Calu3 (cell line): ENCODE results near the gene CCBE1. TPM values are rescaled to one million over a fixed set of nuclear protein-coding genes. Genes with fewer than 3 reads are reported as not detected.

Source experiments
- BruUV-seq: library from RNA; stranded (reverse); fragments of 400-500 nt; replicated peaks from 2 replicates; lab custom pipeline; 2021; lab: Mats Ljungman, UMichigan
- CTCF ChIA-PET: fragments of 300-600 bp; sonication (Branson Sonifier 250); formaldehyde crosslinking; loops from one replicate; lab custom pipeline; 2022; ENCODE audit warnings: antibody characterized with exemption; lab: Charles Lee
- DNase-seq: peaks from one replicate; pipeline ENCODE4 v3.0.0; 2022
- H3K27ac Mint-ChIP-seq: one replicate; pipeline ENCODE4 v1.8.0; 2022; ENCODE audit warnings: mixed read lengths; ENCODE audit not compliant: unreplicated experiment
- H3K27me3 Mint-ChIP-seq: one replicate; pipeline ENCODE4 v1.8.0; 2022; ENCODE audit warnings: mixed read lengths; ENCODE audit not compliant: unreplicated experiment
- H3K36me3 Mint-ChIP-seq: one replicate; pipeline ENCODE4 v1.8.0; 2022; ENCODE audit warnings: mild to moderate bottlenecking, moderate library complexity, mixed read lengths; ENCODE audit not compliant: insufficient read depth, unreplicated experiment
- H3K4me1 Mint-ChIP-seq: one replicate; pipeline ENCODE4 v1.8.0; 2022; ENCODE audit warnings: mild to moderate bottlenecking, low read depth, mixed read lengths; ENCODE audit not compliant: unreplicated experiment
- H3K4me3 Mint-ChIP-seq: one replicate; pipeline ENCODE4 v1.8.0; 2022; ENCODE audit warnings: mild to moderate bottlenecking, low read depth, moderate library complexity, mixed read lengths; ENCODE audit not compliant: unreplicated experiment
- H3K9me3 Mint-ChIP-seq: one replicate; pipeline ENCODE4 v1.8.0; 2022; ENCODE audit warnings: low read depth, mixed read lengths; ENCODE audit not compliant: unreplicated experiment
- CTCF ChIP-seq: fragments of 200-600 bp; IDR thresholded peaks from one replicate; pipeline ENCODE4 v1.8.0; 2022; ENCODE audit warnings: antibody characterized with exemption; ENCODE audit not compliant: unreplicated experiment
- intact Hi-C: fragments of 100-400 bp; cut with micrococcal nuclease; formaldehyde crosslinking; loops from one replicate; pipeline ENCODE4 v1.10.0; 2022; ENCODE audit not compliant: unreplicated experiment
- total RNA-seq: library from RNA; stranded (reverse); gene quantifications from 2 replicates; pipeline ENCODE4 v1.2.3, GENCODE V29; 2022

Gene CCBE1
- total RNA-seq, 1 experiment from 2014 or later, result 0.12 TPM

GRCh38 chr18:59562751-59563150, 134.5 kb downstream of the CCBE1 start:
- Mint-ChIP-seq H3K36me3 (no peaks in the 10 kb centered on the region), H3K27me3 (peaks cover 85% of the 10 kb centered on the region), H3K27ac (no peak overlapping the region), H3K4me1 (no peaks in the 10 kb centered on the region), H3K9me3 (peaks cover 1% of the 10 kb centered on the region), H3K4me3 (no peak overlapping the region)
- intact Hi-C loops, result no loop called here
- CTCF ChIA-PET, result no interaction called here
- TF ChIP-seq CTCF, result no peak
- BruUV-seq, result no TSS peak
- DNase-seq, result no peak

GRCh38 chr18:59561612-59562011, 135.6 kb downstream of the CCBE1 start:
- no peaks in the 10 kb centered on the region for H3K4me1 Mint-ChIP-seq
- CTCF ChIA-PET, result no interaction called here
- H3K9me3 Mint-ChIP-seq, result peaks cover 5% of the 10 kb centered on the region
- no TSS peak for BruUV-seq
- H3K4me3 Mint-ChIP-seq, result no peak overlapping the region
- no peak overlapping the region for H3K27ac Mint-ChIP-seq
- H3K27me3 Mint-ChIP-seq, result peaks cover 85% of the 10 kb centered on the region
- DNase-seq, result no peak
- TF ChIP-seq CTCF, result no peak
- intact Hi-C loops, result no loop called here
- no peaks in the 10 kb centered on the region for H3K36me3 Mint-ChIP-seq

- Mint-ChIP-seq H3K4me3 (no peak overlapping the region), H3K4me1 (no peaks in the 10 kb centered on the region), H3K9me3 (peaks cover 5% of the 10 kb centered on the region), H3K36me3 (no peaks in the 10 kb centered on the region), H3K27me3 (peaks cover 89% of the 10 kb centered on the region), H3K27ac (no peak overlapping the region)
- no TSS peak for BruUV-seq
- DNase-seq, result no peak
- intact Hi-C loops, result no loop called here
- TF ChIP-seq CTCF, result no peak
- CTCF ChIA-PET, result no interaction called here
Measured at GRCh38 chr18:59560556-59560955, 136.7 kb downstream of the CCBE1 start.

- intact Hi-C loops, result no loop called here
- Mint-ChIP-seq H3K4me3 (no peak overlapping the region), H3K4me1 (no peaks in the 10 kb centered on the region), H3K9me3 (peaks cover 5% of the 10 kb centered on the region), H3K27me3 (peaks cover 89% of the 10 kb centered on the region), H3K36me3 (no peaks in the 10 kb centered on the region), H3K27ac (no peak overlapping the region)
- DNase-seq, result no peak
- CTCF ChIA-PET, result interaction anchor here (1.2 kb wide), 1 partner anchor 10 kb away, joined by 3 read pairs; no protein-coding TSS in a partner anchor
- no TSS peak for BruUV-seq
- TF ChIP-seq CTCF, result no peak
Measured at GRCh38 chr18:59559528-59559927, 137.7 kb downstream of the CCBE1 start.
